Neural progenitor cell (in vitro differentiated cells): ENCODE data around the gene MLST8. TPM values are rescaled to one million over a fixed set of nuclear protein-coding genes. Genes with fewer than 3 reads are reported as not detected.

Experiments used
- DNase-seq: peaks from one replicate; pipeline ENCODE4 v3.0.0-alpha.2; 2016; ENCODE audit warnings: low spot score
- H2AFZ ChIP-seq: fragments of 200-600 bp; sonication (generic); replicated peaks from 2 replicates; pipeline ENCODE4 v1.6.1; 2016; ENCODE audit warnings: antibody characterized with exemption
- H3F3A ChIP-seq: fragments of 200-600 bp; sonication (generic); 2 replicates; pipeline ENCODE4 v1.6.1; 2016; ENCODE audit warnings: antibody characterized with exemption, low read depth
- H3K27ac ChIP-seq: fragments of 200-600 bp; sonication (generic); 2 replicates; pipeline ENCODE4 v1.5.1; 2016; ENCODE audit warnings: mild to moderate bottlenecking
- H3K27me3 ChIP-seq: fragments of 200-600 bp; sonication (generic); 2 replicates; pipeline ENCODE4 v1.6.1; 2016; ENCODE audit warnings: mild to moderate bottlenecking, moderate library complexity
- H3K36me3 ChIP-seq: fragments of 200-600 bp; sonication (generic); 2 replicates; pipeline ENCODE4 v1.5.1; 2016
- H3K4me1 ChIP-seq: fragments of 200-600 bp; sonication (generic); 2 replicates; pipeline ENCODE4 v1.6.1; 2016; ENCODE audit warnings: mixed run types
- H3K4me2 ChIP-seq: fragments of 200-600 bp; sonication (generic); 2 replicates; pipeline ENCODE4 v1.6.1; 2016
- H3K4me3 ChIP-seq: fragments of 200-600 bp; sonication (generic); 2 replicates; pipeline ENCODE4 v1.5.1; 2016
- H3K79me2 ChIP-seq: fragments of 200-600 bp; sonication (generic); 2 replicates; pipeline ENCODE4 v1.6.1; 2016; ENCODE audit warnings: low read depth
- H3K9ac ChIP-seq: fragments of 200-600 bp; sonication (generic); 2 replicates; pipeline ENCODE4 v1.6.1; 2016
- H3K9me3 ChIP-seq: fragments of 200-600 bp; sonication (generic); 2 replicates; pipeline ENCODE4 v1.5.1; 2016; ENCODE audit warnings: low read depth
- H4K20me1 ChIP-seq: fragments of 200-600 bp; sonication (generic); 2 replicates; pipeline ENCODE4 v1.6.1; 2016; ENCODE audit warnings: low read depth
- H3K27ac Mint-ChIP-seq: 3 replicates; pipeline ENCODE4 v1.8.0; 2021; ENCODE audit warnings: mixed read lengths
- H3K27me3 Mint-ChIP-seq: 2 replicates; pipeline ENCODE4 v1.8.0; 2022; ENCODE audit warnings: low read depth, mild to moderate bottlenecking, inconsistent platforms, moderate library complexity, mixed read lengths; ENCODE audit not compliant: insufficient read depth
- H3K36me3 Mint-ChIP-seq: 3 replicates; pipeline ENCODE4 v1.8.0; 2021; ENCODE audit warnings: mixed read lengths
- H3K4me1 Mint-ChIP-seq: 3 replicates; pipeline ENCODE4 v1.8.0; 2021; ENCODE audit warnings: mixed read lengths
- H3K4me3 Mint-ChIP-seq: 3 replicates; pipeline ENCODE4 v1.8.0; 2021; ENCODE audit warnings: mild to moderate bottlenecking, moderate library complexity, mixed read lengths
- H3K9me3 Mint-ChIP-seq: 3 replicates; pipeline ENCODE4 v1.8.0; 2020; ENCODE audit warnings: mixed read lengths
- EZH2 ChIP-seq: fragments of 200-600 bp; sonication (generic); IDR thresholded peaks from 2 replicates; pipeline ENCODE4 v1.6.1; 2017; ENCODE audit warnings: antibody characterized with exemption, mild to moderate bottlenecking, moderate library complexity
- EZH2phosphoT487 ChIP-seq: fragments of 200-600 bp; sonication (generic); IDR thresholded peaks from 2 replicates; pipeline ENCODE4 v1.6.1; 2017; ENCODE audit warnings: antibody characterized with exemption
- total RNA-seq: library from RNA; depleted of rRNA; stranded (reverse); fragments of >200 nt; gene quantifications from 2 replicates; pipeline ENCODE4 v1.2.3, GENCODE V29; 2015; ENCODE audit warnings: low replicate concordance
- TF ChIP-seq, protein P1 (sequence below): fragments of 200-600 bp; sonication (generic); IDR thresholded peaks from 2 replicates; pipeline ENCODE4 v1.5.1; 2017; ENCODE audit warnings: antibody characterized with exemption, mild to moderate bottlenecking

Gene MLST8
- total RNA-seq, 1 donor from 2014 or later = 24.9 TPM

DNA sequence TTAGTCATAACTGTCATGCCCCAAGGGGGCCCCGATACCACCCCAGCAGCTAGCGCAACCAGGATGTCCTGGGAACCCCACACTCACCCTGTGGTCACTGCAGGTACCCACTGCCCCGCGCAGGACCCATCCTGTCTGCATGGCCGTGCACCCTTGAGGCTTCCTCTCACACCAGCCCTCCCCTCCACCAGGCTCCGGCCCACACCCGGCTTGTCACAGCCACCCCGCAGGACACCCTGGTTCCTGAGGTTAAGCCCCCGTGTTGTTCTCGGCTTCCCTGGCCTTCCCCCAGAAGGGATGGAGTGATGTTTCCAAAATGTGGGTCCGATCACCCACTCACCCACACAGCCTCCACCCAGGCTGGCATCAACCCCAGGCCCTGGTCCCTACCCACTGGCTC lies 38.5 kb downstream of the MLST8 start:
- H3K4me1 ChIP-seq = peaks cover 2% of the 10 kb centered on the region
- Mint-ChIP-seq H3K4me1 (no peaks in the 10 kb centered on the region), H3K36me3 (peaks cover 9% of the 10 kb centered on the region), H3K9me3 (no peaks in the 10 kb centered on the region), H3K27ac (no peak overlapping the region), H3K27me3 (peaks cover 6% of the 10 kb centered on the region), H3K4me3 (no peak overlapping the region)
- no peak overlapping the region for H3K9ac ChIP-seq
- H3K27me3 ChIP-seq = no peaks in the 10 kb centered on the region
- no peak for DNase-seq
- no peak overlapping the region for H3K4me3 ChIP-seq
- TF ChIP-seq, protein P1, sequence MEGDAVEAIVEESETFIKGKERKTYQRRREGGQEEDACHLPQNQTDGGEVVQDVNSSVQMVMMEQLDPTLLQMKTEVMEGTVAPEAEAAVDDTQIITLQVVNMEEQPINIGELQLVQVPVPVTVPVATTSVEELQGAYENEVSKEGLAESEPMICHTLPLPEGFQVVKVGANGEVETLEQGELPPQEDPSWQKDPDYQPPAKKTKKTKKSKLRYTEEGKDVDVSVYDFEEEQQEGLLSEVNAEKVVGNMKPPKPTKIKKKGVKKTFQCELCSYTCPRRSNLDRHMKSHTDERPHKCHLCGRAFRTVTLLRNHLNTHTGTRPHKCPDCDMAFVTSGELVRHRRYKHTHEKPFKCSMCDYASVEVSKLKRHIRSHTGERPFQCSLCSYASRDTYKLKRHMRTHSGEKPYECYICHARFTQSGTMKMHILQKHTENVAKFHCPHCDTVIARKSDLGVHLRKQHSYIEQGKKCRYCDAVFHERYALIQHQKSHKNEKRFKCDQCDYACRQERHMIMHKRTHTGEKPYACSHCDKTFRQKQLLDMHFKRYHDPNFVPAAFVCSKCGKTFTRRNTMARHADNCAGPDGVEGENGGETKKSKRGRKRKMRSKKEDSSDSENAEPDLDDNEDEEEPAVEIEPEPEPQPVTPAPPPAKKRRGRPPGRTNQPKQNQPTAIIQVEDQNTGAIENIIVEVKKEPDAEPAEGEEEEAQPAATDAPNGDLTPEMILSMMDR = no peak
- no peak for TF ChIP-seq EZH2phosphoT487
- TF ChIP-seq EZH2 = no peak
- no peaks in the 10 kb centered on the region for H3K9me3 ChIP-seq
- no peak overlapping the region for H3K4me2 ChIP-seq
- no peak overlapping the region for H3K27ac ChIP-seq
- no peaks in the 10 kb centered on the region for H3K36me3 ChIP-seq
- H3F3A ChIP-seq = peaks cover 12% of the 10 kb centered on the region
- H2AFZ ChIP-seq = no peak overlapping the region
- peaks cover 19% of the 10 kb centered on the region for H3K79me2 ChIP-seq
- peaks cover 15% of the 10 kb centered on the region for H4K20me1 ChIP-seq

DNA sequence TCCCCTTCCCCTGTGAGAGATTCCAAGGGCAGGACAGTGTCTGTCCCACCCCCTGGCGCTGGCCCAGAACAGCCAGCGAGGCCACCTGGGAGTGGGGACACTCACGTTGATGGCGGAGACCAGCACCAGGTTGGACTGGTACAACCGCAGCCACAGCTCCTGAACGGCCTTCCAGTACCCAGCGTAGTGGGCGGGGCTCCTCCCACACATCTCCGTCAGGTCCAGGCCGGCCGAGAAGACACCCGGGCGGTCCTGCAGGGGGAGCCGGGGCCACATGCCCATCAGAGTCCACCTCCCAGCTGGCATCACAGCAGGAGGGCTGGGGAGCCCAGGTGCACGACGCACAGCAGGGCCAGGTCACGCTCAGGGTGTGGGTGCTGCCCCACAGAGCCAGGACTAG lies 39.0 kb downstream of the MLST8 start:
- H3K4me3 Mint-ChIP-seq = no peak overlapping the region
- H3K4me1 Mint-ChIP-seq = no peaks in the 10 kb centered on the region
- peaks cover 9% of the 10 kb centered on the region for H3K36me3 Mint-ChIP-seq
- H3K27ac Mint-ChIP-seq = no peak overlapping the region
- Histone ChIP-seq H3K4me3 (no peak overlapping the region), H3K4me2 (no peak overlapping the region), H3K9ac (no peak overlapping the region), H3K4me1 (no peaks in the 10 kb centered on the region), H3F3A (peaks cover 7% of the 10 kb centered on the region), H3K27me3 (no peaks in the 10 kb centered on the region), H3K36me3 (no peaks in the 10 kb centered on the region), H3K27ac (no peak overlapping the region), H2AFZ (no peak overlapping the region), H3K9me3 (no peaks in the 10 kb centered on the region), H4K20me1 (peaks cover 10% of the 10 kb centered on the region), H3K79me2 (peaks cover 24% of the 10 kb centered on the region)
- DNase-seq = peak; percentile 22
- H3K27me3 Mint-ChIP-seq = peaks cover 6% of the 10 kb centered on the region
- TF ChIP-seq EZH2 = no peak
- TF ChIP-seq, protein P1 = peak; percentile 12
- H3K9me3 Mint-ChIP-seq = no peaks in the 10 kb centered on the region

DNA sequence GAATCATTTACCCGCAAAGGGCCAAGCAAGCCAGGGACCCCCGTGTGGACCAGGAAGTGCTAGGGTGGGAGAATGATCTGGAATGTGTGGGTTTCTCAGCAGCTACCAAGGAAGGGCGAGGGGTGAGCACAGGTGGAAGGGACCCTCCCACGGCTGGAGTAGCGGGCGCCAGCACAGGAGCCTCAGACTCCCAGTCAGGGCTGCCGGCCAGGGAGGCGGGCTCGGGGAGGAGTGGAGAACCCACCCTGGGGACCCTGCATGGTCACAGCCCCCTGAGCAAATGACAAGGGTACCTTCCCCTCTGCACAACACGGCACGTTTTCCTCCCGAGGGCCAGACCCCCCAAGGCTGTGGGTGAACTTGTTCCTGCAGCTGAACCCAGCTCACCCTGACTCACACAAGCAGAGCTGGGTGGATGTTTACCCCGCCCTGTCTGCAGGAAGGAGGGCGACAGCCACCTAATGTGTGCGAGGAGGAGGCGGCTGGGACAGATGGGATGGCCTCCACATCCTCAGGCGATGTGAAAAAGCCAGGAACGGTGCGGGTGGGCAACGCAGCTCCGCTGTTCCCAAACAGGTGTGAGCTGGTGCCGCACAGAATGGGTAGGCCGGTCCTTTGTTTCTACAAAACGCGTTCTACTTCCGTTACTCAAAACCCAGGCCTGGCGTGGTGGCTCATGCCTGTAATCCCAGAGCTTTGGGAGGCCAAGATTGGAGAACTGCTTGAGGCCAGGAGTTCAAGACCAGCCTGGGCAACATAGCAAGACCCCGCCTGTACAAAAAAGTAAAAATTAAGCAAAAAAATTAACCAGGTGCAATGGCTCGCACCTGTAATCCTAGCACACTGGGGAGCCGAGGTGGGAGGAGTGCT lies 39.9 kb downstream of the MLST8 start:
- Mint-ChIP-seq H3K27ac (no peak overlapping the region), H3K4me3 (no peak overlapping the region), H3K4me1 (peaks cover 2% of the 10 kb centered on the region), H3K27me3 (peaks cover 6% of the 10 kb centered on the region), H3K9me3 (no peaks in the 10 kb centered on the region), H3K36me3 (peaks cover 8% of the 10 kb centered on the region)
- Histone ChIP-seq H3K9me3 (no peaks in the 10 kb centered on the region), H3K36me3 (no peaks in the 10 kb centered on the region), H2AFZ (no peak overlapping the region), H3K27me3 (no peaks in the 10 kb centered on the region), H3K4me3 (no peak overlapping the region), H4K20me1 (peaks cover 3% of the 10 kb centered on the region), H3F3A (no peaks in the 10 kb centered on the region), H3K4me1 (peaks cover 3% of the 10 kb centered on the region), H3K27ac (no peak overlapping the region), H3K4me2 (no peak overlapping the region), H3K9ac (no peak overlapping the region), H3K79me2 (peaks cover 32% of the 10 kb centered on the region)
- no peak for DNase-seq
- TF ChIP-seq EZH2phosphoT487 = no peak
- TF ChIP-seq EZH2 = no peak
- TF ChIP-seq, protein P1 = no peak
